H1 (cell line): ENCODE measurements around the gene WDR93. TPM values are rescaled to one million over a fixed set of nuclear protein-coding genes. Genes with fewer than 3 reads are reported as not detected.

Experiments
- CTCF ChIA-PET: fragments of 300-600 bp; sonication (Branson Sonifier 250); formaldehyde crosslinking; loops from one replicate; lab custom pipeline; 2021; ENCODE audit not compliant: partially characterized antibody; lab: Charles Lee
- POLR2A ChIA-PET: fragments of 300-600 bp; sonication (Branson Sonifier 250); formaldehyde crosslinking; loops from one replicate; lab custom pipeline; 2021; ENCODE audit warnings: inconsistent platforms; ENCODE audit not compliant: partially characterized antibody; lab: Charles Lee
- DNase-seq, 2 experiments: peaks; one replicate each; pipeline versions ENCODE4 v3.0.0 to v3.0.0-alpha.2; 2010 to 2022; ENCODE audit warnings: low spot score in 2 of 2, low read depth in 1 of 2, mixed read lengths in 1 of 2
- FAIRE-seq: peaks from 2 replicates; lab custom pipeline; 2011; peaks lifted over from hg19 to GRCh38; lab: Jason Lieb, UNC
- H2AFZ ChIP-seq: 2 replicates; pipeline ENCODE4 v1.8.1; 2012; ENCODE audit warnings: low read length, inconsistent platforms
- H2AK5ac ChIP-seq: 2 replicates; pipeline ENCODE4 v1.6.1; 2013; ENCODE audit warnings: low read depth, low read length
- H2BK120ac ChIP-seq: replicated peaks from 2 replicates; pipeline ENCODE3; 2013; ENCODE audit warnings: low read depth, low read length, inconsistent platforms
- H2BK12ac ChIP-seq: 2 replicates; pipeline ENCODE4 v1.6.1; 2013; ENCODE audit warnings: low read depth, low read length
- H2BK15ac ChIP-seq: 2 replicates; pipeline ENCODE4 v1.6.1; 2013; ENCODE audit warnings: low read length
- H2BK20ac ChIP-seq: 2 replicates; pipeline ENCODE4 v1.6.1; 2013; ENCODE audit warnings: low read length
- H2BK5ac ChIP-seq: 2 replicates; pipeline ENCODE4 v1.6.1; 2013; ENCODE audit warnings: low read depth, low read length
- H3K14ac ChIP-seq: 2 replicates; pipeline ENCODE4 v1.6.1; 2013; ENCODE audit warnings: inconsistent platforms; ENCODE audit not compliant: insufficient read length
- H3K18ac ChIP-seq: 2 replicates; pipeline ENCODE4 v1.6.1; 2013; ENCODE audit warnings: low read length; ENCODE audit errors: extremely low read depth
- H3K23ac ChIP-seq: 2 replicates; pipeline ENCODE4 v1.6.1; 2013; ENCODE audit warnings: inconsistent platforms; ENCODE audit not compliant: insufficient read length
- H3K23me2 ChIP-seq: 2 replicates; pipeline ENCODE4 v1.6.1; 2013; ENCODE audit warnings: low read depth, low read length
- H3K27ac ChIP-seq: 2 replicates; pipeline ENCODE4 v1.6.1; 2011; ENCODE audit warnings: low read depth, low read length, inconsistent platforms
- H3K27me3 ChIP-seq, 4 experiments: replicated peaks in 1 of 4; 1 replicate in 1 of 4; 2 replicates in 3 of 4; pipeline versions ENCODE4 v1.6.1 to v1.8.1; 2011 to 2013; ENCODE audit warnings: low read length in 3 of 4, mild to moderate bottlenecking in 3 of 4, inconsistent platforms in 2 of 4, mixed read lengths in 2 of 4, moderate library complexity in 1 of 4; ENCODE audit not compliant: control insufficient read depth in 3 of 4, insufficient read depth in 3 of 4; ENCODE audit errors: extremely low read depth in 1 of 4
- H3K36me3 ChIP-seq, 4 experiments: 2 replicates each; pipeline versions ENCODE4 v1.6.1 to v1.8.1; 2011 to 2013; ENCODE audit warnings: mild to moderate bottlenecking in 4 of 4, low read length in 3 of 4, moderate library complexity in 2 of 4, control low read depth in 1 of 4, inconsistent platforms in 1 of 4; ENCODE audit not compliant: insufficient read depth in 4 of 4, control insufficient read depth in 2 of 4
- H3K4ac ChIP-seq: replicated peaks from 2 replicates; pipeline ENCODE3; 2013; ENCODE audit warnings: low read length, low read depth, mixed read lengths, inconsistent platforms; ENCODE audit not compliant: insufficient read length
- H3K4me1 ChIP-seq, 4 experiments: replicated peaks in 1 of 4; 1 replicate in 1 of 4; 2 replicates in 3 of 4; pipeline versions ENCODE4 v1.6.1 to v1.8.1; 2011 to 2013; ENCODE audit warnings: low read length in 3 of 4, inconsistent platforms in 2 of 4, mixed read lengths in 1 of 4; ENCODE audit not compliant: insufficient read depth in 4 of 4, control insufficient read depth in 3 of 4
- H3K4me2 ChIP-seq, 2 experiments: 2 replicates each; pipeline versions ENCODE4 v1.6.1 to v1.8.1; 2011 to 2013; ENCODE audit warnings: low read depth in 2 of 2, low read length in 2 of 2, control low read depth in 1 of 2, inconsistent platforms in 1 of 2, mild to moderate bottlenecking in 1 of 2; ENCODE audit not compliant: insufficient read depth in 1 of 2
- H3K4me3 ChIP-seq, 4 experiments: fragments of 200-600, 300-600 bp in 1 of 4; sonication (generic), shearing (Covaris generic), sonication (Bioruptor Twin) in 1 of 4; 2 replicates each; pipeline versions ENCODE4 v1.5.1 to v1.8.1; 2011 to 2016; ENCODE audit warnings: low read length in 4 of 4, low read depth in 3 of 4, control low read depth in 2 of 4, inconsistent platforms in 2 of 4, mild to moderate bottlenecking in 2 of 4, mixed read lengths in 1 of 4, moderate library complexity in 1 of 4; ENCODE audit not compliant: insufficient read depth in 2 of 4; ENCODE audit errors: extremely low read depth in 1 of 4
- H3K56ac ChIP-seq: replicated peaks from 2 replicates; pipeline ENCODE3; 2013; ENCODE audit warnings: low read depth, mild to moderate bottlenecking, mixed read lengths, low read length, inconsistent platforms; ENCODE audit not compliant: insufficient read length
- H3K79me1 ChIP-seq: 2 replicates; pipeline ENCODE4 v1.6.1; 2013; ENCODE audit warnings: low read depth, low read length, control low read depth
- H3K79me2 ChIP-seq, 2 experiments: 2 replicates each; pipeline versions ENCODE4 v1.6.1 to v1.8.1; 2012 to 2013; ENCODE audit warnings: low read length in 2 of 2, mild to moderate bottlenecking in 2 of 2, inconsistent platforms in 1 of 2; ENCODE audit not compliant: insufficient read depth in 2 of 2, control insufficient read depth in 1 of 2
- H3K9ac ChIP-seq, 4 experiments: replicated peaks in 1 of 4; 1 replicate in 1 of 4; 2 replicates in 3 of 4; pipeline versions ENCODE4 v1.6.1 to v1.8.1; 2011 to 2013; ENCODE audit warnings: low read depth in 3 of 4, low read length in 3 of 4, control low read depth in 2 of 4, mild to moderate bottlenecking in 2 of 4, moderate library complexity in 2 of 4, inconsistent platforms in 1 of 4; ENCODE audit errors: extremely low read depth in 1 of 4
- H3K9me3 ChIP-seq, 2 experiments: 2 replicates each; pipeline versions ENCODE4 v1.6.1 to v1.8.1; 2012 to 2013; ENCODE audit warnings: mild to moderate bottlenecking in 2 of 2, moderate library complexity in 2 of 2, control low read depth in 1 of 2, inconsistent platforms in 1 of 2, low read depth in 1 of 2, low read length in 1 of 2, mixed read lengths in 1 of 2; ENCODE audit not compliant: insufficient read depth in 2 of 2
- H4K20me1 ChIP-seq, 2 experiments: replicated peaks in 1 of 2; 2 replicates each; pipeline versions ENCODE3 to v1.8.1; 2011 to 2013; ENCODE audit warnings: inconsistent platforms in 2 of 2, low read length in 2 of 2, mild to moderate bottlenecking in 1 of 2; ENCODE audit not compliant: insufficient read depth in 2 of 2, control insufficient read depth in 1 of 2
- H4K5ac ChIP-seq: 2 replicates; pipeline ENCODE4 v1.6.1; 2013; ENCODE audit warnings: low read length, low read depth, mixed read lengths, inconsistent platforms; ENCODE audit not compliant: insufficient read length
- H4K8ac ChIP-seq: 2 replicates; pipeline ENCODE4 v1.8.0; 2013; ENCODE audit warnings: mild to moderate bottlenecking, moderate library complexity, low read length, inconsistent platforms; ENCODE audit not compliant: insufficient read depth; ENCODE audit errors: extremely low read depth
- H4K91ac ChIP-seq: replicated peaks from 2 replicates; pipeline ENCODE3; 2013; ENCODE audit warnings: low read length, mixed read lengths, inconsistent platforms; ENCODE audit not compliant: insufficient read length
- BACH1 ChIP-seq: IDR thresholded peaks from 2 replicates; pipeline ENCODE4 v1.6.1; 2012; ENCODE audit warnings: low read length, improper control_type of control experiment
- CBX5 ChIP-seq: fragments of 300-800, 300-1000 bp; sonication (generic); IDR thresholded peaks from 2 replicates; pipeline ENCODE4 v1.7.1; 2016; ENCODE audit warnings: antibody characterized with exemption, low read length, low read depth
- CBX8 ChIP-seq: fragments of 300-800, 300-1000 bp; sonication (generic); IDR thresholded peaks from 2 replicates; pipeline ENCODE4 v1.7.1; 2016; ENCODE audit warnings: low read depth, low read length, borderline replicate concordance
- GABPA ChIP-seq: IDR thresholded peaks from 2 replicates; pipeline ENCODE4 v1.6.1; 2011; ENCODE audit warnings: mild to moderate bottlenecking, low read length, moderate library complexity, borderline replicate concordance; ENCODE audit not compliant: insufficient read depth
- HDAC2 ChIP-seq, 2 experiments: fragments of 300-600 bp in 1 of 2; sonication (generic) in 1 of 2; IDR thresholded peaks; 2 replicates each; pipeline ENCODE4 v1.6.1; 2011 to 2012; ENCODE audit warnings: low read depth in 2 of 2, low read length in 2 of 2, mild to moderate bottlenecking in 2 of 2, moderate library complexity in 2 of 2, borderline replicate concordance in 1 of 2, inconsistent platforms in 1 of 2
- MAFK ChIP-seq: IDR thresholded peaks from 2 replicates; pipeline ENCODE4 v1.6.1; 2012; ENCODE audit warnings: low read depth, mild to moderate bottlenecking, improper control_type of control experiment, low read length
- POLR2AphosphoS5 ChIP-seq: IDR thresholded peaks from 2 replicates; pipeline ENCODE4 v1.6.1; 2011; ENCODE audit warnings: low read depth, low read length
- POU5F1 ChIP-seq: IDR thresholded peaks from 2 replicates; pipeline ENCODE4 v1.6.1; 2011; ENCODE audit warnings: low read depth, mild to moderate bottlenecking, low read length, moderate library complexity
- RAD21 ChIP-seq, 2 experiments: IDR thresholded peaks in 1 of 2; conservative IDR thresholded peaks in 1 of 2; 2 replicates each; pipeline ENCODE4 v1.6.1; 2011; ENCODE audit warnings: low read depth in 2 of 2, low read length in 2 of 2, improper control_type of control experiment in 1 of 2, inconsistent platforms in 1 of 2, mild to moderate bottlenecking in 1 of 2, moderate library complexity in 1 of 2
- SP2 ChIP-seq: IDR thresholded peaks from 2 replicates; pipeline ENCODE4 v1.6.1; 2012; ENCODE audit warnings: mild to moderate bottlenecking, low read length, inconsistent platforms
- TCF12 ChIP-seq: IDR thresholded peaks from 2 replicates; pipeline ENCODE4 v1.6.1; 2011; ENCODE audit warnings: low read depth, mild to moderate bottlenecking, low read length
- WGBS, 2 experiments: shearing (Covaris generic) in 1 of 2; methylation state at CpG; one replicate each; pipeline versions ENCODE4 v1.1.6 to v1.1.7; 2013 to 2015; ENCODE audit warnings: low lambda C conversion rate in 2 of 2, mixed read lengths in 2 of 2, inconsistent platforms in 1 of 2, low coverage in 1 of 2, missing lambda C conversion rate in 1 of 2; ENCODE audit not compliant: insufficient replicate concordance in 2 of 2, insufficient coverage in 1 of 2, insufficient read length in 1 of 2; ENCODE audit errors: extremely low coverage in 1 of 2, missing lambda C conversion rate in 1 of 2; 5-methylcytosine and 5-hydroxymethylcytosine counted together
- polyA plus RNA-seq, 7 experiments: library from polyadenylated mRNA; depleted of rRNA in 3 of 7; stranded (reverse) in 5 of 7; unstranded in 2 of 7; fragments of >200 nt in 5 of 7; fragments of 200-250 nt in 2 of 7; gene quantifications; 1 replicate in 5 of 7; 2 replicates in 1 of 7; 4 replicates in 1 of 7; pipeline versions ENCODE4 v1.2.1 to v1.2.3, GENCODE V29; 2011 to 2013; ENCODE audit warnings: missing spikeins in 2 of 7, mixed read lengths in 2 of 7
- total RNA-seq: library from RNA; stranded (reverse); fragmentation: NEBNext Ultra II Directional; extraction: Animal tissue kit (Norgen Biotek cat#: 25700); gene quantifications from 2 replicates; pipeline ENCODE4 v1.2.1, GENCODE V29; 2021
- TF ChIP-seq, protein P1 (sequence below): IDR thresholded peaks from 2 replicates; pipeline ENCODE4 v1.6.1; 2011; ENCODE audit warnings: low read depth, mild to moderate bottlenecking, low read length; ENCODE audit not compliant: insufficient read depth

The WDR93 gene
- total and polyA plus RNA-seq, 2 of the 8 experiments (the other 6 are each of a cell fraction or from before 2014, with no cell fraction given): 0.03 TPM; not detected in 1

DNA sequence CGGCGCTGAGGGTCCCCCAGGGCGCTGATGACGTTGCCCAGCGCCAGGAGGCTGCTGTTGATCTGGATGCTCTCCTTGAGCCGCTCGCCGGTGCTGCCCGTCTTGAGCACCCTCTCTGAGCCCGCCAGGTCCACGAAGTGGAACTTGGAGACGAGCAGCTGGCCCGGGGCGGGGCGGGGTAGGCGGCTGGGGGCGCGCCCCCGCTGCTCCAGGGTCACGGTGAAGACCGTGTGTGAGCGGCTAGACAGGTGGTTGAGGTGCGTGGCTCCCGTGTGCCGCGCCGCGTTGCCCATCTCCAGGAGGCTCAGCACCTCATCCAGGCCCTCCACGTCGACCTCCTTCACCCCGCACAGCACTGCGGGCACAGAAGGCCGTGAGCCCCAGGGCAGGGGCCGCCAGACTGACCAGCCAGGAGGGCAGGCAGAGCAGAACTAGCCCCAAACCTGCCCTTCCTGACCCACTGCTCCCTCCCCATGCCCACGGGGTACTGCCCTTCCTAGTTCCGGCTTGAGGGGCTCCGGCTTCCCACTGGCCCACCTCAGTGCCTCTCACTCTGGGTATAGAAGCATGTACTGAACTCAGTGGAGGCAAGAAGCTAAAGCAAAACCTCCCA is 41.5 kb upstream of the WDR93 start:
- peak in 1 of 2 experiments; percentile 40 for DNase-seq
- no peak overlapping the region for H2AFZ ChIP-seq
- no peak overlapping the region for H4K5ac ChIP-seq
- peaks cover 8% of the 10 kb centered on the region; the same call in 1 of the 2 replicates for H3K79me1 ChIP-seq
- no peak overlapping the region for H3K4me3 ChIP-seq
- H3K27ac ChIP-seq: no peak overlapping the region
- no peak overlapping the region for H4K91ac ChIP-seq
- H2BK120ac ChIP-seq: no peak overlapping the region
- peaks cover 0 to 8% of the 10 kb centered on the region in 2 experiments; a peak in 2 of 4 replicates for H3K79me2 ChIP-seq
- peaks cover 0 to 7% of the 10 kb centered on the region in 2 experiments for H4K20me1 ChIP-seq
- H2BK5ac ChIP-seq: no peak overlapping the region
- H3K4ac ChIP-seq: no peak overlapping the region
- H3K4me2 ChIP-seq: no peak overlapping the region
- peaks cover 0 to 17% (median 9%) of the 10 kb centered on the region in 4 experiments; a peak in 4 of 8 replicates for H3K36me3 ChIP-seq
- ChIA-PET POLR2A (no interaction called here), CTCF (interaction anchor here (1.0 to 5.1 kb wide), 4 partner anchors 12 to 226 kb away, joined by 3 to 43 read pairs (median 3); no protein-coding TSS in a partner anchor)
- H3K9me3 ChIP-seq: no peaks in the 10 kb centered on the region
- no peak for FAIRE-seq
- no peak overlapping the region for H3K23ac ChIP-seq
- 87% methylated on average over 26 of the region's 37 CpGs; no CpG with 5 or more reads in 1 of the 2 experiments for WGBS, 2 experiments
- no peak overlapping the region for H3K18ac ChIP-seq
- no peak overlapping the region for H3K9ac ChIP-seq
- H4K8ac ChIP-seq: peak overlapping the region; percentile 85; the same call in 1 of the 2 replicates
- H2BK12ac ChIP-seq: no peak overlapping the region
- H3K56ac ChIP-seq: no peak overlapping the region
- H2BK20ac ChIP-seq: no peak overlapping the region
- no peak overlapping the region for H2AK5ac ChIP-seq
- no peak overlapping the region for H2BK15ac ChIP-seq
- no peaks in the 10 kb centered on the region for H3K27me3 ChIP-seq
- H3K4me1 ChIP-seq: no peaks in the 10 kb centered on the region
- no peaks in the 10 kb centered on the region for H3K23me2 ChIP-seq
- H3K14ac ChIP-seq: no peak overlapping the region
- TF ChIP-seq POU5F1: no peak
- no peak for TF ChIP-seq CBX5
- no peak for TF ChIP-seq MAFK
- TF ChIP-seq TCF12: no peak
- no peak for TF ChIP-seq POLR2AphosphoS5
- TF ChIP-seq GABPA: no peak
- no peak for TF ChIP-seq RAD21 (IDR thresholded peaks at IDR 0.05 in 1 of 2, conservative IDR thresholded peaks at IDR 0.05 in 1 of 2; ENCODE audit: low read depth in 2 of 2, low read length in 2 of 2)
- TF ChIP-seq, protein P1, sequence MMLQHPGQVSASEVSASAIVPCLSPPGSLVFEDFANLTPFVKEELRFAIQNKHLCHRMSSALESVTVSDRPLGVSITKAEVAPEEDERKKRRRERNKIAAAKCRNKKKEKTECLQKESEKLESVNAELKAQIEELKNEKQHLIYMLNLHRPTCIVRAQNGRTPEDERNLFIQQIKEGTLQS: no peak
- TF ChIP-seq SP2: no peak
- TF ChIP-seq HDAC2 (IDR thresholded peaks at IDR 0.05; ENCODE audit: borderline replicate concordance in 1 of 2, low read depth in 2 of 2, low read length in 2 of 2): no peak
- no peak for TF ChIP-seq CBX8
- no peak for TF ChIP-seq BACH1
